Left lobe of liver (tissue), 2 donors: ENCODE measurements around the gene OR56A3. TPM values are rescaled to one million over a fixed set of nuclear protein-coding genes. Genes with fewer than 3 reads are reported as not detected.
A peak's percentile ranks its signal among the peaks of the same experiment; 100 is the strongest.

Experiments
- ATAC-seq: fragments of 200-7000 bp; cut with Tn5 transposase; one replicate; pipeline ENCODE4 v1.9.1; 2020; ENCODE audit warnings: mild to moderate bottlenecking, moderate library complexity
- DNase-seq: peaks from one replicate; pipeline ENCODE4 v3.0.0-alpha.2; 2020; ENCODE audit warnings: low spot score
- total RNA-seq: library from RNA; stranded (reverse); gene quantifications from one replicate; pipeline ENCODE4 v1.2.1, GENCODE V29; 2021
- donor health status: DM: no; HTN: no; CAD: no; lungs with moderate emphysema.
- donor health status: DM: no; HTN: yes; CAD: no.

Gene OR56A3
- total RNA-seq, 1 donor from 2014 or later: not detected

DNA sequence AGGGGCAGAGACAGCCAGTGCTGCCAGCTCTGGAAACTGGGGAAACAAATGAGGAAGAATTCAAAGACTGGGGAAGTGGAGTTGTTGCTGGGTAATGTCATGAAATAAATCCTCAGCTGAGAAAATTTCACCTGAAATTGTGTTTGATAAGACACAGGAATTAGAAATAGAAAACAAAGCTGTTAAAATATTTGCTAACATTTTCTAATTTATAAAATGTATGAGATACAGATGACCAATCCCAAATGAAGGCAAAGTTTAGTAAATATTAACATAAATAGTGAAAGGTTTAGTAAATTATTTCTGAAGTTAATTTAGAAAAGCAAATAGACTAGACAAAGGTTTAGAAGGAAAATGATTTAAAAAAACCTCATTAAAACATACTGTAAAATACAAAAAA lies 26.3 kb downstream of the OR56A3 start, which contains the start of gene OR56A5:
Gene OR56A5, minus strand, starts transcription at position 101 of the 400 bp plus-strand sequence. Its CDS starts 0 bp downstream, at position 101.
- no peak for DNase-seq
- ATAC-seq: no peak

- no peak for DNase-seq
- no peak for ATAC-seq
Measured at GRCh38 chr11:5973530-5973929, 31.5 kb downstream of the OR56A3 start.

DNA sequence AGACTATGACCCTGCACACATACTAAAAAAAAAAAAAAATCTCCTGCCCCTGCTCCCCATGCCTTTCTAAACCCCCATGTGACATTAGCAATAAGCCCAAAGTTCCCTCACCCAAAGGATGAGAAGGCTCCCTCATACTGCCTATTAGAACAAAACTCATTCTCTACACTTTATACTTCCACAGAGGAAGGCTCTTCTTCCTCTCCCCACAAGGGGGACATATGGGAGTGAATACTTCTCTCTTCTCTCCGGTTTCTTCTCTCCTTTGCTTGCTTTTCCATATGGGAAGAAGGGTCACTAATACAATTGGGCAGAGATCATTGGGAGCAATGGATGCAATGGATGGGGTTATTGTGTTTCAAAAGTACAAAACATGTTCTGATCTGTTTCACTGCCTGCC lies 41.4 kb downstream of the OR56A3 start:
- ATAC-seq (no peak), DNase-seq (no peak)

DNA sequence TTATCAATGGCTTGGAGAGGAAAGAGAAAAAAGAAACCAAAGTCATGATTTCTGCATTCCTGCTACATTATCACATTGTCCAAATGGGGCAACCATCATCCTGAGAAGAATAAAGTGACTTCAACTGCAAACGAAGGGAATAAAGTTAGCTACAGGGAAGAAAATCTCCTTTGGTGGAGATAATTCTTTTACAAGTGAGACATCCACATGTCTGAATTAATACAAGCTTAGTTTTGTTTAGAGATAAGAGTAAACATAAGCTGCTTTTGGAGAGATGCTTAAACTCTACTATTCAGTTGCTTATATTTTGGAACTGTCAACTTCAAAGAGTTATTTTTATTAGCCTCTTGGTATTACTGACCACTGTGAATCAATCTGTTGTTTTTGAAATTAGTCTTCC lies 44.8 kb downstream of the OR56A3 start, which contains the start of gene OR52L1:
Gene OR52L1, minus strand, starts transcription at position 101 of the 400 bp plus-strand sequence. Its CDS starts 55 bp downstream, at position 46.
- no peak for ATAC-seq
- DNase-seq: no peak

DNA sequence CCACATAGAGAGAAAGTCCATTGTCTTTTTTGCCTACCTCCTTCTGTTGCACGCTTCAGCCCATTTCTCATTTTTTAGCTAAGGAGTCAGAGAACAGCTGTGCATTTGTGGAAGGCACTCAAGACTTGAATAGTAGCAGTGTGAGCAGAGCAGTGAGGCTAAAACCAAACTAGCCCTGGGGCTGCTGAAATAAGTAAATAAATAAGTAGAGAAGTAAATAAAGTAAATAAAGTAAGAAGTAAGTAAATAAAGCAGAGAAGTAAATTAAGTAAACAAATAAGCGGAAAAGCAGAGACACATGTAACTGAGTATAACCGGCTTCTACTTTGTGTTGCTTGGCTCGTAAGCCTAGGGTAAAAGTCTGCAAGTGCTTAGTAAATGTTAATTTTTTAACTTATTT lies 47.2 kb downstream of the OR56A3 start:
- no peak for DNase-seq
- ATAC-seq: no peak

DNA sequence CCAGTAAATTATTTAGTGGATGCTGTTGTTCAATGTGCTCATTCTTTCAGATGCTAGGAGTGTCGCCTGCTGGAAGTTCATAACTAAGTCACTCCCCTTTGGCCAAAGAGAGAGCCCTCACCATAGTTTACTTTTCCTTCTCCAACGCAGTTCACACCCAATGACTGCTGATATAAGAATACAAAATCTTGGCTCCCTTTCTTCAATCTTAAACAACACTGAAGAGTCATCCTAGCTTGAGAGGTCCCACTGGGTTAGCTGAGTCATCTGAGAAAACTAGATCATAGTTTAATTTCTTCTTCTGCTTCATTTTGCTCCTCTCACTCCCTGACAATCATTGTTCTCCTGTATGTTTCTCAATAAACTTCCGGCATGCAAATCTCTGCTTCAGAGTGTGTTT lies 50.1 kb downstream of the OR56A3 start:
- ATAC-seq: no peak
- DNase-seq: no peak

GRCh38 chr11:5992604-5993251 lies 50.7 kb downstream of the OR56A3 start:
- DNase-seq (no peak), ATAC-seq (peak; percentile 83)

- DNase-seq (no peak), ATAC-seq (no peak)
Measured at GRCh38 chr11:5994791-5995190, 52.7 kb downstream of the OR56A3 start.

Other genes with a start within 250 kb of the OR56A3 start
- not detected for gene OR56B1, start 205.8 kb upstream of the OR56A3 start, total RNA-seq
- gene OR52N4, start 188.0 kb upstream of the OR56A3 start, total RNA-seq: not detected
- 0.10 TPM for gene OR52N5, start 158.9 kb upstream of the OR56A3 start, total RNA-seq
- not detected for gene OR52N1, start 151.0 kb upstream of the OR56A3 start, total RNA-seq
- not detected for gene OR52N2, start 133.3 kb upstream of the OR56A3 start, total RNA-seq
- not detected for gene OR52E6, start 100.4 kb upstream of the OR56A3 start, total RNA-seq
- not detected for gene OR52E8, start 84.6 kb upstream of the OR56A3 start, total RNA-seq
- gene OR52E4, start 61.6 kb upstream of the OR56A3 start, total RNA-seq: not detected
- gene OR52E5, start 49.0 kb upstream of the OR56A3 start, total RNA-seq: not detected
- not detected for gene OR56A5, start 26.2 kb downstream of the OR56A3 start, total RNA-seq
- gene OR52L1, start 44.7 kb downstream of the OR56A3 start, total RNA-seq: not detected
- gene OR56A4, start 64.7 kb downstream of the OR56A3 start, total RNA-seq: not detected
- not detected for gene OR56A1, start 88.5 kb downstream of the OR56A3 start, total RNA-seq
- not detected for gene OR56B4, start 165.4 kb downstream of the OR56A3 start, total RNA-seq
- 0.38 TPM for gene OR52B2, start 228.1 kb downstream of the OR56A3 start, total RNA-seq